Measurements from ENCODE around the gene PSMG4. TPM values are rescaled to one million over a fixed set of nuclear protein-coding genes. Genes with fewer than 3 reads are reported as not detected.
"Not testable (repeated sequence)": the region's sequence is repeated elsewhere in the genome, so short reads cannot be mapped to it uniquely, and the experiment has no call there.

Gene PSMG4
- total and polyA plus RNA-seq, 10 of the 15 experiments (the other 5 are each of a cell fraction or from before 2014, with no cell fraction given): 7.1 to 62.6 (median 29.8) TPM

DNA sequence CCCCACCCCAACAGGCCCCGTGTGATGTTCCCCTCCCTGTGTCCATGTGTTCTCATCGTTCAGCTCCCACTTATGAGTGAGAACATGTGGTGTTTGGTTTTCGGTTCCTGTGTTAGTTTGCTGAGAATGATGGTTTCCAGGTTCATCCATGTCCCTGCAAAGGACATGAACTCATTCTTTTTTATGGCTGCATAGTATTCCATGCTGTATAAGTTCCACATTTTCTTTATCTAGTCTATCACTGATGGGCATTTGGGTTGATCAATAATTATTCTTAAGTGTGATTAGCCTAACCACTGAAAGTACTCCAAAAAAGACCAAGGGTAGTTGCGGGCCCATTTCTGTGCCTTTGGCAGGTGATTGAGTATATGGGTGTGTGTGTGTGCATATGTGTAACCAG, 17.0 kb upstream of the PSMG4 start:
- ATAC-seq; H3K4me2 ChIP-seq (ENCODE audit: control insufficient read depth, insufficient read depth); H3K27me3 ChIP-seq (replicated peaks in 1 of 2; ENCODE audit: control insufficient read depth in 2 of 2, insufficient read depth in 2 of 2, low read length in 1 of 2); H3K79me2 ChIP-seq (ENCODE audit: control insufficient read depth, insufficient read depth, low read length); BruUV-seq (replicated peaks); intact Hi-C loops (cut with micrococcal nuclease; ENCODE audit: unreplicated experiment); RAD21 ChIA-PET (ENCODE audit: unreplicated experiment); H3K27ac ChIP-seq (ENCODE audit: control insufficient read depth, insufficient read depth); H4K20me1 ChIP-seq (ENCODE audit: control insufficient read depth, insufficient read depth); H3K9ac ChIP-seq (ENCODE audit: control insufficient read depth, insufficient read depth, low read length); H3K36me3 ChIP-seq (ENCODE audit: control insufficient read depth in 2 of 2, insufficient read depth in 2 of 2, low read length in 1 of 2); H2AFZ ChIP-seq (ENCODE audit: control insufficient read depth, low read depth, low read length); in situ Hi-C loops (cut with MboI); SMC1A ChIA-PET (ENCODE audit: uncharacterized antibody, unreplicated experiment); DNase-seq (ENCODE audit: low read depth, low spot score); H3K4me3 ChIP-seq; H3K9me3 ChIP-seq (replicated peaks; ENCODE audit: control insufficient read depth, insufficient read depth, low read length); FAIRE-seq; POLR2A ChIA-PET: not testable (repeated sequence)
- H3K4me1 ChIP-seq (ENCODE audit: control insufficient read depth, insufficient read depth, low read length): peaks cover 14% of the 10 kb centered on the region
- 94% methylated on average over 1 of the region's 4 CpGs for WGBS (ENCODE audit: insufficient coverage, insufficient replicate concordance, low lambda C conversion rate, missing lambda C conversion rate)
- CTCF ChIA-PET: interaction anchor here (0.6 kb wide), 1 partner anchor 252 kb away, joined by 3 read pairs; no protein-coding TSS in a partner anchor

DNA sequence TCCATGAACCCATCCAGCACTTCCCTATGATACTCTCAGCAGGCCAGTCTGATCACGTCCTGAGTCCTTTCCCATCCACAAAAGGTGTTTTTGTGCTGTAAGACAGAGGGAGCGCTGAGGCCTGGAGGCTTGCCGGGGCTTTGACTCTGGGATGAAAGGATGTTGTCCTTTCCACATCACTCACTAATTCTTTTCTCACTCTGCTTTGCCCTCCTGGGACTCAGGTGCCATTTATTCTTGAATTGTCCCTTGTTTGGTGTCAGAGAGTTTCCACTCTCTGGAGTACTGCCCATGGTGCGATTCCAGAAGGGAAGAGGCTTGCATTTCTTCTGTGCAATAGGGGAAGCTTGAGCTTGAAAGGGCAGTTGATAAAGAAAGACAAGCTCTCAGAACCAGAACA, 16.0 kb upstream of the PSMG4 start:
- ChIA-PET SMC1A (ENCODE audit: uncharacterized antibody, unreplicated experiment) (no interaction called here), CTCF (interaction anchor here (1.0 kb wide), 1 partner anchor 9 kb away, joined by 5 read pairs; no protein-coding TSS in a partner anchor), POLR2A (no interaction called here), RAD21 (ENCODE audit: unreplicated experiment) (no interaction called here)
- intact Hi-C loops (cut with micrococcal nuclease; ENCODE audit: unreplicated experiment) (no loop called here), in situ Hi-C loops (cut with MboI) (no loop called here)
- no peak overlapping the region for H3K9ac ChIP-seq (ENCODE audit: control insufficient read depth, insufficient read depth, low read length)
- H3K79me2 ChIP-seq (ENCODE audit: control insufficient read depth, insufficient read depth, low read length): no peaks in the 10 kb centered on the region
- H3K36me3 ChIP-seq (ENCODE audit: control insufficient read depth in 2 of 2, insufficient read depth in 2 of 2, low read length in 1 of 2): no peaks in the 10 kb centered on the region
- H4K20me1 ChIP-seq (ENCODE audit: control insufficient read depth, insufficient read depth): no peaks in the 10 kb centered on the region
- TF ChIP-seq BMI1 (IDR thresholded peaks at IDR 0.05; ENCODE audit: borderline replicate concordance) (no peak), ZSCAN29 (IDR thresholded peaks at IDR 0.05) (no peak), EP300 (IDR thresholded peaks at IDR 0.05; ENCODE audit: borderline replicate concordance in 1 of 2, control insufficient read depth in 1 of 2, low read depth in 2 of 2, low read length in 2 of 2) (no peak), PAX5 (IDR thresholded peaks at IDR 0.05; ENCODE audit: borderline replicate concordance, low read depth, low read length) (no peak), SREBF2 (IDR thresholded peaks at IDR 0.05; ENCODE audit: low read length) (no peak), SMC3 (IDR thresholded peaks at IDR 0.05; ENCODE audit: borderline replicate concordance, low read length) (no peak), FOS (IDR thresholded peaks at IDR 0.05; ENCODE audit: borderline replicate concordance, extremely low read depth, insufficient read length) (no peak)
- TF ChIP-seq, protein P1, sequence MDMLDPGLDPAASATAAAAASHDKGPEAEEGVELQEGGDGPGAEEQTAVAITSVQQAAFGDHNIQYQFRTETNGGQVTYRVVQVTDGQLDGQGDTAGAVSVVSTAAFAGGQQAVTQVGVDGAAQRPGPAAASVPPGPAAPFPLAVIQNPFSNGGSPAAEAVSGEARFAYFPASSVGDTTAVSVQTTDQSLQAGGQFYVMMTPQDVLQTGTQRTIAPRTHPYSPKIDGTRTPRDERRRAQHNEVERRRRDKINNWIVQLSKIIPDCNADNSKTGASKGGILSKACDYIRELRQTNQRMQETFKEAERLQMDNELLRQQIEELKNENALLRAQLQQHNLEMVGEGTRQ (IDR thresholded peaks at IDR 0.05; ENCODE audit: borderline replicate concordance, low read depth, low read length): no peak
- TF ChIP-seq, protein P2, sequence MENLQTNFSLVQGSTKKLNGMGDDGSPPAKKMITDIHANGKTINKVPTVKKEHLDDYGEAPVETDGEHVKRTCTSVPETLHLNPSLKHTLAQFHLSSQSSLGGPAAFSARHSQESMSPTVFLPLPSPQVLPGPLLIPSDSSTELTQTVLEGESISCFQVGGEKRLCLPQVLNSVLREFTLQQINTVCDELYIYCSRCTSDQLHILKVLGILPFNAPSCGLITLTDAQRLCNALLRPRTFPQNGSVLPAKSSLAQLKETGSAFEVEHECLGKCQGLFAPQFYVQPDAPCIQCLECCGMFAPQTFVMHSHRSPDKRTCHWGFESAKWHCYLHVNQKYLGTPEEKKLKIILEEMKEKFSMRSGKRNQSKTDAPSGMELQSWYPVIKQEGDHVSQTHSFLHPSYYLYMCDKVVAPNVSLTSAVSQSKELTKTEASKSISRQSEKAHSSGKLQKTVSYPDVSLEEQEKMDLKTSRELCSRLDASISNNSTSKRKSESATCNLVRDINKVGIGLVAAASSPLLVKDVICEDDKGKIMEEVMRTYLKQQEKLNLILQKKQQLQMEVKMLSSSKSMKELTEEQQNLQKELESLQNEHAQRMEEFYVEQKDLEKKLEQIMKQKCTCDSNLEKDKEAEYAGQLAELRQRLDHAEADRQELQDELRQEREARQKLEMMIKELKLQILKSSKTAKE (IDR thresholded peaks at IDR 0.05; ENCODE audit: low read depth, poor library complexity, severe bottlenecking): no peak
- TF ChIP-seq, protein P3, sequence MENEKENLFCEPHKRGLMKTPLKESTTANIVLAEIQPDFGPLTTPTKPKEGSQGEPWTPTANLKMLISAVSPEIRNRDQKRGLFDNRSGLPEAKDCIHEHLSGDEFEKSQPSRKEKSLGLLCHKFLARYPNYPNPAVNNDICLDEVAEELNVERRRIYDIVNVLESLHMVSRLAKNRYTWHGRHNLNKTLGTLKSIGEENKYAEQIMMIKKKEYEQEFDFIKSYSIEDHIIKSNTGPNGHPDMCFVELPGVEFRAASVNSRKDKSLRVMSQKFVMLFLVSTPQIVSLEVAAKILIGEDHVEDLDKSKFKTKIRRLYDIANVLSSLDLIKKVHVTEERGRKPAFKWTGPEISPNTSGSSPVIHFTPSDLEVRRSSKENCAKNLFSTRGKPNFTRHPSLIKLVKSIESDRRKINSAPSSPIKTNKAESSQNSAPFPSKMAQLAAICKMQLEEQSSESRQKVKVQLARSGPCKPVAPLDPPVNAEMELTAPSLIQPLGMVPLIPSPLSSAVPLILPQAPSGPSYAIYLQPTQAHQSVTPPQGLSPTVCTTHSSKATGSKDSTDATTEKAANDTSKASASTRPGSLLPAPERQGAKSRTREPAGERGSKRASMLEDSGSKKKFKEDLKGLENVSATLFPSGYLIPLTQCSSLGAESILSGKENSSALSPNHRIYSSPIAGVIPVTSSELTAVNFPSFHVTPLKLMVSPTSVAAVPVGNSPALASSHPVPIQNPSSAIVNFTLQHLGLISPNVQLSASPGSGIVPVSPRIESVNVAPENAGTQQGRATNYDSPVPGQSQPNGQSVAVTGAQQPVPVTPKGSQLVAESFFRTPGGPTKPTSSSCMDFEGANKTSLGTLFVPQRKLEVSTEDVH (IDR thresholded peaks at IDR 0.05; ENCODE audit: low read depth, partially characterized antibody): no peak
- H3K27me3 ChIP-seq (replicated peaks in 1 of 2; ENCODE audit: control insufficient read depth in 2 of 2, insufficient read depth in 2 of 2, low read length in 1 of 2): peaks cover 0 to 2% of the 10 kb centered on the region in 2 experiments; a peak in 1 of 4 replicates
- H3K4me3 ChIP-seq: no peak overlapping the region
- FAIRE-seq: no peak
- H3K27ac ChIP-seq (ENCODE audit: control insufficient read depth, insufficient read depth): no peak overlapping the region
- H3K4me2 ChIP-seq (ENCODE audit: control insufficient read depth, insufficient read depth): no peak overlapping the region
- no TSS peak for BruUV-seq (replicated peaks)
- no peaks in the 10 kb centered on the region for H3K9me3 ChIP-seq (replicated peaks; ENCODE audit: control insufficient read depth, insufficient read depth, low read length)
- no peak for ATAC-seq
- 62% methylated on average over 4 of the region's 4 CpGs for WGBS (ENCODE audit: insufficient coverage, insufficient replicate concordance, low lambda C conversion rate, missing lambda C conversion rate)
- peaks cover 5% of the 10 kb centered on the region for H3K4me1 ChIP-seq (ENCODE audit: control insufficient read depth, insufficient read depth, low read length)
- no peak for DNase-seq (ENCODE audit: low read depth, low spot score)
- no peak overlapping the region for H2AFZ ChIP-seq (ENCODE audit: control insufficient read depth, low read depth, low read length)

Measured in GM12878 (cell line).